Neural crest cell (in vitro differentiated cells): ENCODE data around the gene PDILT. TPM values are rescaled to one million over a fixed set of nuclear protein-coding genes. Genes with fewer than 3 reads are reported as not detected.

Source experiments
- DNase-seq: peaks from one replicate; pipeline ENCODE4 v3.0.0; 2021; ENCODE audit warnings: low read depth, mixed read lengths, low spot score
- H3K27ac Mint-ChIP-seq: one replicate; pipeline ENCODE4 v1.8.0; 2021; ENCODE audit warnings: mild to moderate bottlenecking, mixed read lengths; ENCODE audit not compliant: unreplicated experiment
- H3K27me3 Mint-ChIP-seq: 2 replicates; pipeline ENCODE4 v1.8.0; 2021; ENCODE audit warnings: low read depth, mild to moderate bottlenecking, mixed read lengths
- H3K36me3 Mint-ChIP-seq: 2 replicates; pipeline ENCODE4 v1.8.0; 2021; ENCODE audit warnings: low read depth, mild to moderate bottlenecking, mixed read lengths
- H3K4me1 Mint-ChIP-seq: 2 replicates; pipeline ENCODE4 v1.8.0; 2021; ENCODE audit warnings: mixed read lengths
- H3K4me3 Mint-ChIP-seq: one replicate; pipeline ENCODE4 v1.8.0; 2021; ENCODE audit warnings: mild to moderate bottlenecking, mixed read lengths
- H3K9me3 Mint-ChIP-seq: 2 replicates; pipeline ENCODE4 v1.8.0; 2021; ENCODE audit warnings: mixed read lengths
- total RNA-seq: library from RNA; stranded (reverse); gene quantifications from 2 replicates; pipeline ENCODE4 v1.2.1, GENCODE V29; 2021
- TF ChIP-seq, protein P1 (sequence below): fragments of 200-600 bp; sonication (generic); conservative IDR thresholded peaks from 2 replicates; pipeline ENCODE4 v1.5.0; 2021; ENCODE audit warnings: antibody characterized with exemption, mild to moderate bottlenecking

The PDILT gene
- total RNA-seq, 1 donor from 2014 or later, result not detected

DNA sequence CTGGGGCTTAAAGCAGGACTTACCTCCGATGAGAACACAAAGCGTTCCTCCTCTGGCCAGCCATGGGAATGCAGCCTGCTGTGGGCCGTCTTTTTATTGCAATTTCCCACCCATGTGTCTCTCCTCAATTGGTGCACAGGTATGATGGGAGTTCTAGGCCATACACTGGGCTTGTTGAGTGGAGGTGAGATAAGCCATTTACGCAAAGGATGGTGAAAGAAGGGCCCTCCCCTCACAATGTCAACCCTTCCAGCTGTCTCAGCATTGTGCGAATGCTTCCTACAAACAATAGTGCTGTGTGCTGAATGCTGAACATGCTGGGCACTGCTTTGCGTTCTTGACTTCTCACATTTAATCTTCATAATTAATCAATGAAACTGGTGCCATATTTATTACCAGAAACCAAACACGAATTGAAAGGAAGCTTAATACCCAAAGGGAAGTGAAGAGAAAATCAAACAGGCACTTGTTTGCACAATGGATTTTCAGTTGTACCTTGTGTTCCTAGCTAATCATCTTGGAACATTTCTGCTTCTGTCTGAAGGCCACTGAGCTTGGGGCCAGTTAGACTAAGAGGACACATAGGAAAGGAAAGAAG is 77.0 kb downstream of the PDILT start, which contains the start of gene GP2:
GP2 (minus strand) TSS at position 70 of the 598 bp plus-strand sequence. CDS start 1,082 bp downstream, outside the sequence.
- Mint-ChIP-seq H3K9me3 (no peaks in the 10 kb centered on the region), H3K36me3 (no peaks in the 10 kb centered on the region), H3K27me3 (peaks cover 88% of the 10 kb centered on the region), H3K4me3 (no peak within 1 kb of the TSS), H3K4me1 (peaks cover under 1% of the 10 kb centered on the region), H3K27ac (no peak within 1 kb of the TSS)
- TF ChIP-seq, protein P1, sequence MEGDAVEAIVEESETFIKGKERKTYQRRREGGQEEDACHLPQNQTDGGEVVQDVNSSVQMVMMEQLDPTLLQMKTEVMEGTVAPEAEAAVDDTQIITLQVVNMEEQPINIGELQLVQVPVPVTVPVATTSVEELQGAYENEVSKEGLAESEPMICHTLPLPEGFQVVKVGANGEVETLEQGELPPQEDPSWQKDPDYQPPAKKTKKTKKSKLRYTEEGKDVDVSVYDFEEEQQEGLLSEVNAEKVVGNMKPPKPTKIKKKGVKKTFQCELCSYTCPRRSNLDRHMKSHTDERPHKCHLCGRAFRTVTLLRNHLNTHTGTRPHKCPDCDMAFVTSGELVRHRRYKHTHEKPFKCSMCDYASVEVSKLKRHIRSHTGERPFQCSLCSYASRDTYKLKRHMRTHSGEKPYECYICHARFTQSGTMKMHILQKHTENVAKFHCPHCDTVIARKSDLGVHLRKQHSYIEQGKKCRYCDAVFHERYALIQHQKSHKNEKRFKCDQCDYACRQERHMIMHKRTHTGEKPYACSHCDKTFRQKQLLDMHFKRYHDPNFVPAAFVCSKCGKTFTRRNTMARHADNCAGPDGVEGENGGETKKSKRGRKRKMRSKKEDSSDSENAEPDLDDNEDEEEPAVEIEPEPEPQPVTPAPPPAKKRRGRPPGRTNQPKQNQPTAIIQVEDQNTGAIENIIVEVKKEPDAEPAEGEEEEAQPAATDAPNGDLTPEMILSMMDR, result peak; percentile 30
- no peak for DNase-seq

DNA sequence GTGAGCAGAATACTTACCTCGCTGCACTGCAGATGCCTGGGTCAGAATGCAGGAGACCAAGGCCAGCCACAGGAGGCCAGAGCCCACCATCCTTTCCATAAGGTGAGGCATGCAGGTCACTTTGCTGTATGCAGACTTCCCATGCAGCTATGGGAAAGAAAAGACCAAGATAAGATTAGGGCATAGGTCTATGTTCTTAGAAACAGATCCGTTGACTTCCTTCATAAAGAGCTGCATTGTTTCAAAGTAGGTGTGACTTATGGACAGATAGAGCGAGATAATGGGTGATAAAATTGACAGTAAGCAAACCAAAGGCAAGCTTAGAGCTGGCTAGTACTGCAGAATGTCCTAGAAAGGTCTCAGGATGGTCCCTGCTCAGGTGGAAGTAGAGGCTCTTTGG is 78.2 kb downstream of the PDILT start:
- Mint-ChIP-seq H3K27me3 (peaks cover 88% of the 10 kb centered on the region), H3K27ac (no peak overlapping the region), H3K4me1 (no peaks in the 10 kb centered on the region), H3K4me3 (no peak overlapping the region), H3K9me3 (no peaks in the 10 kb centered on the region), H3K36me3 (no peaks in the 10 kb centered on the region)
- TF ChIP-seq, protein P1, result no peak
- no peak for DNase-seq

DNA sequence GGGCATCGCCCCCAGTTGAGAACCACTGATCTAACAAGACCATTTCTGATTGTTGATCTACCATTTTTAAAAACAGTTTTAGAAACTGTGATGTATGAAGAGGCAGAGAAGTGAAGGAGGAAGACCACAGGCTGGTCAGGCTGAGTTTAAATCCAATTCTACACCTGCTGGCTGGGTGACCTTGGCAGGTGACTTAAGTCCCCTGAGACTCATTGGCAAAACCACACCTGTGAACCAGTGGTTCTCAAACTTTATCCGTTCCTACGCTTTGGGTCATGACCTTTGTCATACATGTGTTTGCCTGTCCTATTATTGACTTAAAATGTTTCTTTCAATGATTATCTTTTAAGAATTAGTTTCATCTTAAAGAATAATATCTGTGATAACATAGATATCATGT is 79.5 kb downstream of the PDILT start:
- Mint-ChIP-seq H3K27me3 (peaks cover 84% of the 10 kb centered on the region), H3K4me3 (no peak overlapping the region), H3K36me3 (no peaks in the 10 kb centered on the region), H3K9me3 (no peaks in the 10 kb centered on the region), H3K4me1 (no peaks in the 10 kb centered on the region), H3K27ac (no peak overlapping the region)
- TF ChIP-seq, protein P1, result no peak
- DNase-seq, result no peak

DNA sequence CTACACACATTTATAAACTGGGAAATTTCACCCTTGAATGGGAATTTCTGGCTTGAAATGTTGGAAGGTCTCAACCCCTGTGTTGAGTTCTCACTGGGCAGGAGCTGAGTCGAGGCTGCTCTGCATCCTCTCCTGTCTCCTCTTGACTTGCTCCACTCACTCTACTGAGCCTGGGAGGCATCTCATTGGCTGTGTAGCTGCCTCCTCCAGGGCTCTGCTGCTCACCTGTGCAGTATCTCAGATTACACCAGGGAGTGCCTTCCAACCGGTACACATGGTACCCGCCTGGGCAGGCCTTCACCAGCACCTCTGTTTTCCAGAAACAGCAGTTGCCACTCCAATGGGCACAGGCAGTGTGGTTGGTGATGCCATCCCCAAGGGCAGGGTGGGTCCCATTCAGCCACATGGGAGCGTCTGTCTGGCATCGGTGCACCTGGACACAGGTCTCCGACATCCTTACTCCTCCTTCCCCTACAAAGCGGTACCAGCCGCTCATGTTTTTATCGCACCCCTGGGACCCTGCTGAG is 80.9 kb downstream of the PDILT start:
- Mint-ChIP-seq H3K27ac (no peak overlapping the region), H3K27me3 (peaks cover 84% of the 10 kb centered on the region), H3K9me3 (no peaks in the 10 kb centered on the region), H3K4me1 (no peaks in the 10 kb centered on the region), H3K36me3 (no peaks in the 10 kb centered on the region), H3K4me3 (no peak overlapping the region)
- no peak for DNase-seq
- TF ChIP-seq, protein P1, result no peak

DNA sequence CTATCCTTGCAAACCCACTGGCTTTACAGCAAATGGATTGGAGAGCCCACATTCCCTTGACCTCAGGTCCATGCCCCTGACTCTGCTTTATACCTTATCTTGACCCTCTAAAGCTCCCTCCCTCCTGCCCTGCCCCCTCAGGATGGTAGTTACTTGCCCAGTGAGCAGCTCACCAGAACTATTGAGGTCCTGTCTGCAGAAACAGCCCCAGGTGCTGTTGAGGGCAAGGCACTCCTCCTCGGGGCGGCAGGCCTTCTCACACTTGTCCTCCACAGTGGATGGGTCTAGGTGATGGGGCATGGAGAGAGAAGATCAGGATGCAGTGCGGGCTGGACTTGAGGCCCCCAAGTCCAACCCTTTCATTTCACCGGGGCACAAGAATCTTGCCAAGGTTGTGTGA is 81.8 kb downstream of the PDILT start:
- no peak for DNase-seq
- Mint-ChIP-seq H3K36me3 (no peaks in the 10 kb centered on the region), H3K4me3 (no peak overlapping the region), H3K4me1 (no peaks in the 10 kb centered on the region), H3K9me3 (no peaks in the 10 kb centered on the region), H3K27ac (no peak overlapping the region), H3K27me3 (peaks cover 84% of the 10 kb centered on the region)
- TF ChIP-seq, protein P1, result no peak
